Astrocyte of the cerebellum (primary cell): ENCODE measurements around the gene PDK4.

Experiments
- DNase-seq: peaks from one replicate; pipeline ENCODE4 v3.0.0-alpha.2; 2011; ENCODE audit warnings: low read depth
- H3K4me3 ChIP-seq: 2 replicates; pipeline ENCODE4 v1.5.1; 2011; ENCODE audit warnings: mild to moderate bottlenecking, low read depth, low read length, moderate library complexity
- CTCF ChIP-seq: IDR thresholded peaks from 2 replicates; pipeline ENCODE4 v1.5.1; 2012; ENCODE audit warnings: low read length, low read depth, moderate library complexity, mild to moderate bottlenecking; ENCODE audit errors: missing control alignments
- in situ Hi-C: cut with HindIII; loops from 2 replicates; pipeline ENCODE4 v1.10.0; 2017; ENCODE audit warnings: low sequenced_read_pairs

The PDK4 gene

DNA sequence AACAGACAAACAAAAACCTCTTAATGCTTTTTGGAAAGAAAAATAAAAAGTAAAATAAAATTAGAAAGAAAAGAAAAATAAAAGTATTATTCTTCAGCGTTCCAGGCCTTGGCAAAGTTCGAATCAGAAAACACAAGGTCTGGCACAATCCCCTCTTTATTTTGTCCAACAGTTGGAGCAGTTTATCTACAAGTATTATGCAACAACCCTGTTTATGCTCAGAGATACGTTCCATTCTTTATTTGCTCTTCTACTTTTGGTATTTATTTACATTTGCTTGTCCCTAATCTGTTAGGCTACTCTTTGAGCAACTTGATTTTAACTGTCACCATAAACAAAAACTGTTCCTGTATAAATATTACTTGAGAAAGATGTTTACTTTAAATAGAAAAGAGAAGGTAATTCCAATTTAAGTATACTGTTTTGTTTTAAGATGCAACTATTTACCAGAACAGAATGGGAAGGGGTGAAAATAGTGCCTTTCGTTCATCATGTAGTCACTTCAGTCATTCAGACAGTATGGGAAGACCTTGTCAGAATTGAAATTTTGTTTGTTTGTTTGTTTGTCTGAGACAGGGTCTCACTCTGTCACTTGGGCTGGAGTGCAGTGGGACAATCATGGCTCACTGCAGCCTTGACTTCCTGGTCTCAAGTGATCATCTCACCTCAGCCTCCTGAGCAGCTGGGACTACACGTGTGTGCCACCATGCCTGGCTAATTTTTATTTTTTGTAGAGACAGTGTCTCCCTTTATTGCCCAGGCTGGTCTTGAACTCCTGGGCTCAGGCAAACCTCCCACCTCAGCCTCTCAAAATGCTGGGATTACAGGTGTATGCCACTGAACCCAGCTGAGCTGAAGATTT, 5.7 kb downstream of the PDK4 start:
- DNase-seq, result no peak
- TF ChIP-seq CTCF, result no peak
- no peak overlapping the region for H3K4me3 ChIP-seq
- in situ Hi-C loops, result no loop called here

DNA sequence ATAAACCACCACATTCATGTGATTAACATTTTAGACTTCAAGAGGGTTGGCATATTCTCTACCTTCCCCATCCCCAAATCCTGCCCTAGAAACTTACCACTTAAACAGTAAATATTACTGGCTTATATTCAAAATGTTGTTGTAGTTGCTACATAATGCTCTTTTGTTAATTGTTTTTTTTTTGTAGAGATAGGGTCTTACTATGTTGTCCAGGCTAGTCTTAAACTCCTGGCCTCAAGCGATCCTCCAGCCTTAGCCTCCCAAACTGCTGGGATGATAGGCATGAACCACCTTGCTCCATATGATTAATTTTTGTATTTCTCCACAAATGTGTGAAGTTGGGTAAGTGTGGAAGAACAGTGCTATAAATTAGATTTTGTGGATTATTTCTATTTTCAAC, 6.5 kb downstream of the PDK4 start:
- in situ Hi-C loops, result no loop called here
- H3K4me3 ChIP-seq, result no peak overlapping the region
- no peak for TF ChIP-seq CTCF
- DNase-seq, result no peak

DNA sequence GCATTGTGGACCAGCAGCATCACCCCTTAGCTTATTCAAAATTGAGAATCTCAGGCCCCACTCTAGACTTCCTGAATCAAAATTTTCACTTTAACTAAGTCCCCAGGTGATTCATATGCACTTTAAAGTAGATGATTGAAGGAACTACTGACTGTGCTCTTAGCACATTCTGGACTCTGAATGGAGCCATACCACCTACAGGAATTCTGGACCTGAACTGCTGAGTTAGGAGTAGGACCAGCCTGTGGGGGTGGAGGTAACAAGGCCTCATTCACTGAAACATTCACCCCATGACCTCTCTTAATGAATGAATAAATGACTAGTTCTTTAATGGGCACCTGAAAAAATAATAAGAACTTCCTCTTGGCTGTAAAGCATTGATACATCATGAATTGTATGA, 7.3 kb downstream of the PDK4 start:
- no peak for TF ChIP-seq CTCF
- no peak for DNase-seq
- in situ Hi-C loops, result no loop called here
- H3K4me3 ChIP-seq, result no peak overlapping the region

- H3K4me3 ChIP-seq, result no peak overlapping the region
- no peak for TF ChIP-seq CTCF
- in situ Hi-C loops, result no loop called here
- no peak for DNase-seq
These were observed 9.4 kb downstream of the PDK4 start for GRCh38 chr7:95586951-95587301.

DNA sequence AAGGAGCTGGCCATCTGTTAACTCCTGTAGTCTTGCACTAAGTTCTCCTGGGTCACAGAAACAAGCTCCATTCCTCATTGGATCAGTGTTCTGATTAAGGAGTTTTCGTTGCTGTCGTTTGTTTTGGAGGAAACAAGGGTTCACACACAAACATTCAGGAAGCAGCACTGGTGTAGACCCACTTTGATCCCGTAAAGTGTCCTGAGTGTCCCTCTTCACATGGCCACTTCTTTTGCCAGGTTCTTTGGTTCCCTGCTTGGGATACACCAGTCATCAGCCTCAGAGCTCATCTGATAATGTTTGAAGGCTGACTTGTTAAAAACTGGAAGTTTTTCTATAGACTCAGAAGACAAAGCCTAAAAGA, 10.9 kb downstream of the PDK4 start:
- no peak for TF ChIP-seq CTCF
- no peak for DNase-seq
- in situ Hi-C loops, result no loop called here
- H3K4me3 ChIP-seq, result no peak overlapping the region

DNA sequence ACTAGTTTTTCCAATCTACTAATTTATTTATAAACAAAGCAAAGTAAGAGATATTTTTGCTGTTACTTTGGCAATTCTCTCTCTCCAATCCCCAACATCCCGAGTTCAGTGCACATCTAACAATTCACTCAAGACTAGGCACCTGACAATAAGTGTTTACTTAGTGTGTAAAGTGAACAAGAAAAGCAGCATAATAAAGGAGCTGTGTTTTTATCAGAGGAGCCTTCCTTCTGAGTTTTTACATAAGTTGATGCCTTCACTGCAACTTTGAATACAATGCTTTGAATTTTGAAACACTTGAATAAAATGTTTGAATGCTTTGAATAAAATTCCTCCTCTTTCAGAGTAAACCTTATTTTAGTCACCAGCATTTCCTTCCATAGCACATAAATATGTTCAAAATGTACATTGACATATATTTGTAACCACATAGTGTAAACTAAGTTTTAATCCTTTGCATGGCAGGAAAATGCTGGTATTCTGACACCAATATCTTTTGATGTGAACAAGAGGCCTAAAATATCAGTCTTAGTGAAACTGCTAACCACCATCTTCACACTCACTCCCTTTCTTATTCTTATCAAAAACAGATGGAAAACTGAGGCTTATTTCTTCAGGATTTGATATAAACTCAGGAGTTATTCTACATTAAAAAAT, 11.4 kb downstream of the PDK4 start:
- in situ Hi-C loops, result no loop called here
- TF ChIP-seq CTCF, result no peak
- DNase-seq, result no peak
- no peak overlapping the region for H3K4me3 ChIP-seq
